Measurements from ENCODE around the gene TTC34.
"Not testable (repeated sequence)": the region's sequence is repeated elsewhere in the genome, so short reads cannot be mapped to it uniquely, and the experiment has no call there.

The TTC34 gene

GRCh38 chr1:2659806-2660205 lies 141.7 kb downstream of the TTC34 start:
- DNase-seq, result not testable (repeated sequence)

GRCh38 chr1:2657909-2658308 lies 143.6 kb downstream of the TTC34 start:
- not testable (repeated sequence) for DNase-seq

- not testable (repeated sequence) for DNase-seq
Measured at GRCh38 chr1:2657124-2657523, 144.4 kb downstream of the TTC34 start.

- peak in 1 of 4 experiments; percentile 5 for DNase-seq
Measured at GRCh38 chr1:2655598-2656434, 145.7 kb downstream of the TTC34 start.

- peak in 1 of 4 experiments; percentile 35 for DNase-seq
Measured at GRCh38 chr1:2654443-2654948, 147.0 kb downstream of the TTC34 start.

- DNase-seq, result not testable (repeated sequence)
Measured at GRCh38 chr1:2653741-2654442, 147.6 kb downstream of the TTC34 start.

DNA sequence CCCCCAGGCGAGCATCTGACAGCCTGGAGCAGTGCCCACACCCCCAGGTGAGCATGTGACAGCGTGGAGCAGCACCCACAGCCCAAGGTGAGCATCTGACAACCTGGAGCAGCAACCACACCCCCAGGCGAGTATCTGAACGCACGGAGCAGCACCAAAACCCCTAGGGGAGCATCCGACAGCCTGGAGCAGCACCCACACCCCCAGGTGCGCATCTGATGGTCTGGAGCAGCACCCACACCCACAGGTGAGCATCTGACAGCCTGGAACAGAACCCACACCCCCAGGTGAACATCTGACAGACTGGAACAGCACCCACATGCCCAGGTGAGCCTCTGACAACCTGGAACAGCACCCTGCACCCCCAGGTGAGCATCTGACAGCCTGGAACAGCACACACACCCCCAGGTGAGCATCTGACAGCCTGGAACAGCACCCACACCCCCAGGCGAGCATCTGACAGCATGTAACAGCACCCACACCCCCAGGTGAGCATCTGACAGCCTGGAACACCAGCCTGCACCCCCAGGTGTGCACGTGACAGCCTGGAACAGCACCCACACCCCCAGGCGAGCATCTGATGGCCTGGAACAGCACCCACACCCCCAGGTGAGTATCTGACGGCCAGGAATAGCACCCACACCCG lies 148.4 kb downstream of the TTC34 start:
- not testable (repeated sequence) for DNase-seq

- not testable (repeated sequence) for DNase-seq
Measured at GRCh38 chr1:2652152-2652925, 149.2 kb downstream of the TTC34 start.

DNA sequence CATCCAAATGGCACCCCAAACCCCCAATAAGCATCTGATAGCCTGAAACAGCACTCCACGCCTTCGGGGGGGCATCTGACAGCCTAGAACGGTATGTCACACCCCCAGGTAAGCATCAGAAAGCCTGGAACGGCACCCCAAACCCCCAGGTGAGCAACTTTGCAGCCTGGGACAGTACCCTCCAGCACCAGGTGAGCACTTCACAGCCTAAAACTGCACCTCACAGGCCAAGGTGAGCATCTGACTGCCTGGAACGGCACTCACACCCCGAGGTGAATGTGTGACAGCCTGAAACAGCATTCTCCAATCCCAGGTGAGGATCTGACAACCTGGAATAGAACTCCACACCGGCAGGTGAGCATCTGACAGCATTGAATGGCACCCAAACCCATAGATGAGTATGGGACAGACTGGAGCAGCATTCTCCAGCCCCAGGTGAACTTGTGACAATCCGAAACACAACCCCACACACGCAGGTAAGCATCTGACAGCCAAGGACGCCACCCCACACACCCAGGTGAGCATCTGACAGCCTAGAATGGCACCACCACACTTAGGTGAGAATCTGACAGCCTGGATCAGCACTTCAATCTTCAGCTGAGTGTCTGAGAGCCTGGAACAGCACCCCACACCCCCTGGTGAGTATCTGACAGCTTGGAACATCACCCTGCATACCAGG lies 150.4 kb downstream of the TTC34 start:
- no peak for DNase-seq

DNA sequence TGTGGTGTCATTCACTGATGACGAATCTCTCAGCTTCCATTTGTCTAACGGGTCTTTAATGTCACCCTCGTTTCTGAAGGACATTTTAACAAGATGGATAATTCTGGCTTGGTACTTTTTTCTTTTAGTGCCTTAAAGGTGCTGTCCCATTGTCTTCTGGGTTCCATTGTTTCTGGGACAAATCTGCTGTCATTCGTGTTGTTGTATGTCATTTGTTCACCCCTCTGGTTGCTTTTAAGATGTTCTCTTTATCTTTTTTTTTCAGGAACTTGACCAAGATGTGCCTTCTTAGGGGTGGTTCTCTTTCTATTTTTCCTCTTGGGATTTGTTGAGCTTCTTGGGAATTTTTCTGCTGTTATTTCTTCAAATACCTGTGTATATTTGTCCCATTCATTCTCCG lies 154.7 kb downstream of the TTC34 start:
- DNase-seq, result no peak

GRCh38 chr1:2645776-2646175 lies 155.7 kb downstream of the TTC34 start:
- DNase-seq, result no peak

DNA sequence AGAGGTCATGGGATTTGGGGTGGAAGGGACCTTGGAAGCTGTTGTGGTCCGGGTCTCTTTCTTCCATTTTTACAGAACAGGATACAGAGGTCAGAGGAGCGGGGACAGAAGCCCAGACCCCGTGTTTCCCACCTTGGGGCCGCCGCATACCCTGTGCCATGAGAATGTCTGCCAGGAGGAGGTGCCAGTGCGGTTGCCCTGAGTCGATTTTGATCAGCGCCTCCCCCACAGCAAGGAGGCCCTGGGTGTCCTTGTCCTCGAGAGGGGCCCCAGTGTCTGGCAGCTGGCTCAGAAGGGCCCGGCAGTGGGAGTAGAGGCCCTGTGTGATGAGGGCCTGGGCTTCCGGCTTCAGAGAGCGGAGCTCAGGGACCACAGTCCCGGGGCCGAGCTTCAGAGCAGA lies 156.3 kb downstream of the TTC34 start:
- no peak for DNase-seq

DNA sequence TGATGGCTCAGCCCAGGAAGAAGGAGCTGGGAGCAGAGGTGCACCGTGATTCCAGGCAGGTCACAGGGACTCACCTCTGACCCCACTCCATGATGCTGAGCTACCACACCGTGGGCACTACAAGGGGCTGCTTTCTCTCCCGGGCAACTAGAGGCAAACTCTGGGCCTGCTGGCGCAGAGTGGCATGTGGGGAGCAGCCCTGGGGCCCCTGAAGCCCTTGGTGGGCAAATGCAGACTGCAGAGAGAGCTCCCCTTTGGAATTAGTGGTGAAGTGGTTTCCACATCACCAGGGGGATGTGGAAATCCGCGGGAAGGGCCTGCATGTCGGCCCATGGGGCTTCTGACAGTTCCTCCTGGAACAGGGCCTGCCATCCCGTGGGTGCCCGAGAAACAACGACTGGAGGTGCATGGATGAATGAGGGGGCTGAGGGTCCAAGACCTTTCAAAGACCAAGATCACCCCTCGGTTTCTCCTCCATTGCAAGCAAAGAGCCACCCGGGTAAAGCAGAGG lies 156.8 kb downstream of the TTC34 start:
- no peak for DNase-seq

GRCh38 chr1:2644171-2644570 lies 157.3 kb downstream of the TTC34 start:
- DNase-seq, result no peak

- no peak for DNase-seq
Measured at GRCh38 chr1:2643414-2644077, 157.9 kb downstream of the TTC34 start.

- peak; percentile 90 to 96 (median 94) for DNase-seq
Measured at GRCh38 chr1:2642560-2643413, 158.7 kb downstream of the TTC34 start.

DNA sequence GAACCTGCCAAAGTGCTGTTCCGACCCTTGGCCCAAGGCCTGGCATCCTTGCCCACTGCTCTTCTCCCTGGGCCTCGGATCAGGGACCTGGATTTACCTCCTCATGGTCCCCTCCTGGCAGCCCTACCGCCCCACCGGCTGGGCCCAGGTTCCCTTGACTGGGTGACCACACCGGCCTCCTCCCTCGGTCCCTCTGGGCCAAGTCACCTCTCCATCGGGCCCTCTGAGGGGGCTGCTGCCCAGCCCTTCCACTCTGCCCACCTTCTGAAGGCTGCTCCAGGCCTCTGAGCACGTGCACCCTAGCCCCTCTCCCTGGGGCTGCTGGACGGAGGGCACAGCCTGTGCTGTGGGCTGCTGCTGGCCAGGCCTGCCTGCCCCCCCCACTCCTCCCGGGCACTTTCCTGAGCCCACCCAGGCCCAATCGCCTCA lies 159.3 kb downstream of the TTC34 start:
- DNase-seq, result no peak

GRCh38 chr1:2641381-2642130 lies 159.9 kb downstream of the TTC34 start:
- no peak for DNase-seq

DNA sequence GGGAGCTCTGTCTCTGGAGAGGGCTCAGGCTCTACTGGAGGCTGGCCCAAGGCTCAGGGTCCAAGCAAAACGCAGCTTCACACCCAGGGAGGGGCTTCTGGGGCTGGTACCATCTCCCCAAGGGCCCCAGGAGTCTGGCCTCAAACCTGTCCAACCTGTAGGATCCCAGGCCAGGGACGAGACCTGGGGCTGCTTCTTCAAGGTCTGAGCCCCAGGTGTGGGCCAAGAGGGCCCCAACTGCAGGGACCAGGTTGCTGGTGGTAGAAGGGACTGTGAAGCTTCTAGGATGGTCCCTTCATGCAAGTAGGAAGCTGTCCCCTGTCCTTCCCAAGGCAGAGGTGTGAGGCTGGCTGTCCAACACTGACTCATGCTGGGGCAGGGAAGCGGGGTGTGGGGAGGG lies 160.9 kb downstream of the TTC34 start:
- no peak for DNase-seq
